Neural cell (in vitro differentiated cells): ENCODE measurements around the gene C2CD3. TPM values are rescaled to one million over a fixed set of nuclear protein-coding genes. Genes with fewer than 3 reads are reported as not detected.

Experiments used
- H2AFZ ChIP-seq: fragments of 200-600, 300-800 bp; sonication (generic), shearing (Covaris generic); 2 replicates; pipeline ENCODE4 v1.6.0; 2014; ENCODE audit warnings: low read depth, mild to moderate bottlenecking, antibody characterized with exemption, low read length, moderate library complexity
- H3F3A ChIP-seq: fragments of 200-600 bp; shearing (Covaris generic); 2 replicates; pipeline ENCODE4 v1.6.1; 2016; ENCODE audit warnings: mild to moderate bottlenecking, moderate library complexity, mixed read lengths, antibody characterized with exemption, low read length; ENCODE audit not compliant: insufficient read depth, poor library complexity, severe bottlenecking
- H3K27ac ChIP-seq: fragments of 200-600, 300-800 bp; sonication (generic), shearing (Covaris generic); 2 replicates; pipeline ENCODE4 v1.5.1; 2014; ENCODE audit warnings: mild to moderate bottlenecking, low read length, moderate library complexity
- H3K27me3 ChIP-seq: fragments of 300-800, 200-600 bp; sonication (generic), shearing (Covaris generic); 2 replicates; pipeline ENCODE4 v1.6.0; 2014; ENCODE audit warnings: mild to moderate bottlenecking, low read depth, low read length, moderate library complexity; ENCODE audit not compliant: insufficient read depth
- H3K36me3 ChIP-seq: fragments of 300-800, 200-600 bp; sonication (generic), shearing (Covaris generic); 2 replicates; pipeline ENCODE4 v1.5.1; 2014; ENCODE audit warnings: mild to moderate bottlenecking, antibody characterized with exemption, low read length, moderate library complexity; ENCODE audit not compliant: insufficient read depth
- H3K4me2 ChIP-seq: fragments of 300-800, 200-600 bp; sonication (generic), shearing (Covaris generic); 2 replicates; pipeline ENCODE4 v1.6.0; 2014; ENCODE audit warnings: mild to moderate bottlenecking, low read length
- H3K4me3 ChIP-seq: fragments of 300-800, 200-600 bp; sonication (generic), shearing (Covaris generic); 2 replicates; pipeline ENCODE4 v1.5.1; 2014; ENCODE audit warnings: mild to moderate bottlenecking, low read length, moderate library complexity
- H3K79me2 ChIP-seq: fragments of 200-600 bp; shearing (Covaris generic); replicated peaks from 2 replicates; pipeline ENCODE4 v1.6.0; 2014; ENCODE audit warnings: mild to moderate bottlenecking, low read length, moderate library complexity; ENCODE audit not compliant: insufficient read depth
- H3K9ac ChIP-seq: fragments of 300-800, 200-600 bp; sonication (generic), shearing (Covaris generic); 2 replicates; pipeline ENCODE4 v1.6.1; 2016; ENCODE audit warnings: mild to moderate bottlenecking, low read length, mixed read lengths
- H3K9me2 ChIP-seq: fragments of 200-600 bp; shearing (Covaris generic); 2 replicates; pipeline ENCODE4 v1.6.1; 2016; ENCODE audit warnings: mild to moderate bottlenecking, low read length, mixed read lengths; ENCODE audit not compliant: insufficient read depth
- H3K9me3 ChIP-seq: fragments of 200-600, 300-800 bp; sonication (generic), shearing (Covaris generic); 2 replicates; pipeline ENCODE4 v1.6.1; 2016; ENCODE audit warnings: mild to moderate bottlenecking, mixed run types, low read length, moderate library complexity, mixed read lengths
- H4K20me1 ChIP-seq: fragments of 200-600 bp; shearing (Covaris generic); 2 replicates; pipeline ENCODE4 v1.6.1; 2016; ENCODE audit warnings: mild to moderate bottlenecking, mixed run types; ENCODE audit not compliant: insufficient read depth
- CTCF ChIP-seq: fragments of 450-650 bp; IDR thresholded peaks from 2 replicates; pipeline ENCODE4 v1.5.1; 2014; ENCODE audit warnings: antibody characterized with exemption, mild to moderate bottlenecking, moderate library complexity; ENCODE audit not compliant: poor library complexity, severe bottlenecking
- EP300 ChIP-seq: fragments of 450-650 bp; conservative IDR thresholded peaks from 2 replicates; pipeline ENCODE4 v1.6.1; 2014; ENCODE audit warnings: antibody characterized with exemption, mild to moderate bottlenecking, moderate library complexity; ENCODE audit not compliant: poor library complexity, severe bottlenecking
- EZH2 ChIP-seq: fragments of 200-600, 300-800 bp; shearing (Covaris generic), sonication (generic); IDR thresholded peaks from 2 replicates; pipeline ENCODE4 v1.6.1; 2014; ENCODE audit warnings: antibody characterized with exemption, low read length, borderline replicate concordance, mild to moderate bottlenecking; ENCODE audit not compliant: insufficient read depth, poor library complexity, severe bottlenecking
- MXI1 ChIP-seq: fragments of 450-650 bp; conservative IDR thresholded peaks from 2 replicates; pipeline ENCODE4 v1.6.1; 2014; ENCODE audit warnings: antibody characterized with exemption, mild to moderate bottlenecking; ENCODE audit not compliant: poor library complexity, severe bottlenecking
- POLR2AphosphoS5 ChIP-seq: IDR thresholded peaks from 2 replicates; pipeline ENCODE4 v1.6.1; 2012
- RAD21 ChIP-seq: fragments of 450-650 bp; conservative IDR thresholded peaks from 2 replicates; pipeline ENCODE4 v1.6.1; 2014; ENCODE audit warnings: antibody characterized with exemption, mild to moderate bottlenecking, moderate library complexity
- REST ChIP-seq: IDR thresholded peaks from 2 replicates; pipeline ENCODE4 v1.6.1; 2012; ENCODE audit warnings: borderline replicate concordance
- SMC3 ChIP-seq: fragments of 450-650 bp; conservative IDR thresholded peaks from 2 replicates; pipeline ENCODE4 v1.6.1; 2014; ENCODE audit warnings: antibody characterized with exemption, mild to moderate bottlenecking, moderate library complexity; ENCODE audit not compliant: poor library complexity
- TAF1 ChIP-seq: IDR thresholded peaks from 2 replicates; pipeline ENCODE4 v1.6.1; 2012; ENCODE audit warnings: low read depth
- polyA plus RNA-seq: library from polyadenylated mRNA; depleted of rRNA; stranded (reverse); fragments of >200 nt; gene quantifications from 2 replicates; pipeline ENCODE4 v1.2.3, GENCODE V29; 2014

Gene C2CD3
- polyA plus RNA-seq, 1 donor from 2014 or later = 13.2 TPM

- Histone ChIP-seq H3K27ac (no peak overlapping the region), H3K9me2 (no peaks in the 10 kb centered on the region)
Measured at GRCh38 chr11:73978576-73979086, 192.2 kb downstream of the C2CD3 start.

GRCh38 chr11:73977856-73978519 is 192.8 kb downstream of the C2CD3 start:
- Histone ChIP-seq H3K27ac (no peak overlapping the region), H4K20me1 (no peaks in the 10 kb centered on the region), H3F3A (no peaks in the 10 kb centered on the region), H3K4me3 (no peak overlapping the region), H3K9me2 (no peaks in the 10 kb centered on the region), H3K27me3 (no peaks in the 10 kb centered on the region), H3K36me3 (no peaks in the 10 kb centered on the region), H3K9me3 (no peaks in the 10 kb centered on the region), H3K9ac (no peak overlapping the region), H2AFZ (no peak overlapping the region), H3K79me2 (no peaks in the 10 kb centered on the region), H3K4me2 (no peak overlapping the region)
- TF ChIP-seq EZH2 = no peak
- TF ChIP-seq MXI1 = no peak
- no peak for TF ChIP-seq EP300
- TF ChIP-seq SMC3 = no peak
- no peak for TF ChIP-seq TAF1
- TF ChIP-seq CTCF = no peak
- no peak for TF ChIP-seq POLR2AphosphoS5
- no peak for TF ChIP-seq RAD21

More at GRCh38 chr11:73978576-73979086, 192.2 kb downstream of the C2CD3 start:
- no peak overlapping the region for H3K4me2 ChIP-seq
- no peak overlapping the region for H2AFZ ChIP-seq
- no peak overlapping the region for H3K9ac ChIP-seq
- no peaks in the 10 kb centered on the region for H4K20me1 ChIP-seq
- H3K9me3 ChIP-seq = no peaks in the 10 kb centered on the region
- no peak overlapping the region for H3K4me3 ChIP-seq
- no peaks in the 10 kb centered on the region for H3F3A ChIP-seq
- H3K27me3 ChIP-seq = no peaks in the 10 kb centered on the region
- H3K36me3 ChIP-seq = no peaks in the 10 kb centered on the region
- TF ChIP-seq EZH2 = no peak
- no peak for TF ChIP-seq REST
- no peak for TF ChIP-seq EP300
- no peak for TF ChIP-seq RAD21
- no peak for TF ChIP-seq POLR2AphosphoS5
- no peak for TF ChIP-seq TAF1
- TF ChIP-seq SMC3 = no peak
- no peak for TF ChIP-seq MXI1
- TF ChIP-seq CTCF = no peak
- H3K79me2 ChIP-seq = no peaks in the 10 kb centered on the region
